ENCODE data around the gene EHD4.

Gene EHD4

GRCh38 chr15:41955100-41955499 is 17.3 kb downstream of the EHD4 start:
- DNase-seq: no peak

- no peak for DNase-seq
These were observed 18.3 kb downstream of the EHD4 start for GRCh38 chr15:41954036-41954435.

GRCh38 chr15:41952013-41952563 is 20.3 kb downstream of the EHD4 start:
- no peak for DNase-seq

GRCh38 chr15:41951571-41951970 is 20.8 kb downstream of the EHD4 start:
- DNase-seq: no peak

- DNase-seq: no peak
These were observed 21.9 kb downstream of the EHD4 start for GRCh38 chr15:41950489-41950888.

- DNase-seq: no peak
These were observed 22.3 kb downstream of the EHD4 start for GRCh38 chr15:41950127-41950483.

GRCh38 chr15:41949401-41950126 is 22.8 kb downstream of the EHD4 start:
- no peak for DNase-seq

- no peak for DNase-seq
These were observed 23.9 kb downstream of the EHD4 start for GRCh38 chr15:41948490-41948889.

- DNase-seq: no peak
These were observed 25.4 kb downstream of the EHD4 start for GRCh38 chr15:41946970-41947369.

GRCh38 chr15:41945731-41946130 is 26.6 kb downstream of the EHD4 start:
- DNase-seq: no peak

GRCh38 chr15:41945221-41945620 is 27.1 kb downstream of the EHD4 start:
- no peak for DNase-seq

GRCh38 chr15:41944313-41944940 is 27.9 kb downstream of the EHD4 start:
- DNase-seq: no peak

- DNase-seq: no peak
These were observed 28.6 kb downstream of the EHD4 start for GRCh38 chr15:41943543-41944312.

- no peak for DNase-seq
These were observed 29.5 kb downstream of the EHD4 start for GRCh38 chr15:41942886-41943285.

- DNase-seq: no peak
These were observed 30.5 kb downstream of the EHD4 start for GRCh38 chr15:41941644-41942415.

- peak; percentile 81 for DNase-seq
These were observed 31.9 kb downstream of the EHD4 start for GRCh38 chr15:41940441-41940857.

- DNase-seq: no peak
These were observed 32.4 kb downstream of the EHD4 start for GRCh38 chr15:41939986-41940385.

GRCh38 chr15:41937568-41937923 is 34.8 kb downstream of the EHD4 start:
- no peak for DNase-seq

GRCh38 chr15:41936649-41937567 is 35.4 kb downstream of the EHD4 start:
- DNase-seq: peak; percentile 93

GRCh38 chr15:41936155-41936554 is 36.2 kb downstream of the EHD4 start:
- no peak for DNase-seq

- DNase-seq: no peak
These were observed 36.8 kb downstream of the EHD4 start for GRCh38 chr15:41935566-41936020.

- peak; percentile 90 for DNase-seq
These were observed 37.5 kb downstream of the EHD4 start for GRCh38 chr15:41934843-41935242.
